Neural cell (in vitro differentiated cells): ENCODE results near the gene NCOA7. TPM values are rescaled to one million over a fixed set of nuclear protein-coding genes. Genes with fewer than 3 reads are reported as not detected.

Source experiments
- H2AFZ ChIP-seq: fragments of 200-600, 300-800 bp; sonication (generic), shearing (Covaris generic); 2 replicates; pipeline ENCODE4 v1.6.0; 2014; ENCODE audit warnings: low read depth, mild to moderate bottlenecking, antibody characterized with exemption, low read length, moderate library complexity
- H3F3A ChIP-seq: fragments of 200-600 bp; shearing (Covaris generic); 2 replicates; pipeline ENCODE4 v1.6.1; 2016; ENCODE audit warnings: mild to moderate bottlenecking, moderate library complexity, mixed read lengths, antibody characterized with exemption, low read length; ENCODE audit not compliant: insufficient read depth, poor library complexity, severe bottlenecking
- H3K27ac ChIP-seq: fragments of 200-600, 300-800 bp; sonication (generic), shearing (Covaris generic); 2 replicates; pipeline ENCODE4 v1.5.1; 2014; ENCODE audit warnings: mild to moderate bottlenecking, low read length, moderate library complexity
- H3K27me3 ChIP-seq: fragments of 300-800, 200-600 bp; sonication (generic), shearing (Covaris generic); 2 replicates; pipeline ENCODE4 v1.6.0; 2014; ENCODE audit warnings: mild to moderate bottlenecking, low read depth, low read length, moderate library complexity; ENCODE audit not compliant: insufficient read depth
- H3K36me3 ChIP-seq: fragments of 300-800, 200-600 bp; sonication (generic), shearing (Covaris generic); 2 replicates; pipeline ENCODE4 v1.5.1; 2014; ENCODE audit warnings: mild to moderate bottlenecking, antibody characterized with exemption, low read length, moderate library complexity; ENCODE audit not compliant: insufficient read depth
- H3K4me2 ChIP-seq: fragments of 300-800, 200-600 bp; sonication (generic), shearing (Covaris generic); 2 replicates; pipeline ENCODE4 v1.6.0; 2014; ENCODE audit warnings: mild to moderate bottlenecking, low read length
- H3K4me3 ChIP-seq: fragments of 300-800, 200-600 bp; sonication (generic), shearing (Covaris generic); 2 replicates; pipeline ENCODE4 v1.5.1; 2014; ENCODE audit warnings: mild to moderate bottlenecking, low read length, moderate library complexity
- H3K79me2 ChIP-seq: fragments of 200-600 bp; shearing (Covaris generic); replicated peaks from 2 replicates; pipeline ENCODE4 v1.6.0; 2014; ENCODE audit warnings: mild to moderate bottlenecking, low read length, moderate library complexity; ENCODE audit not compliant: insufficient read depth
- H3K9ac ChIP-seq: fragments of 300-800, 200-600 bp; sonication (generic), shearing (Covaris generic); 2 replicates; pipeline ENCODE4 v1.6.1; 2016; ENCODE audit warnings: mild to moderate bottlenecking, low read length, mixed read lengths
- H3K9me2 ChIP-seq: fragments of 200-600 bp; shearing (Covaris generic); 2 replicates; pipeline ENCODE4 v1.6.1; 2016; ENCODE audit warnings: mild to moderate bottlenecking, low read length, mixed read lengths; ENCODE audit not compliant: insufficient read depth
- H3K9me3 ChIP-seq: fragments of 200-600, 300-800 bp; sonication (generic), shearing (Covaris generic); 2 replicates; pipeline ENCODE4 v1.6.1; 2016; ENCODE audit warnings: mild to moderate bottlenecking, mixed run types, low read length, moderate library complexity, mixed read lengths
- H4K20me1 ChIP-seq: fragments of 200-600 bp; shearing (Covaris generic); 2 replicates; pipeline ENCODE4 v1.6.1; 2016; ENCODE audit warnings: mild to moderate bottlenecking, mixed run types; ENCODE audit not compliant: insufficient read depth
- CTCF ChIP-seq: fragments of 450-650 bp; IDR thresholded peaks from 2 replicates; pipeline ENCODE4 v1.5.1; 2014; ENCODE audit warnings: antibody characterized with exemption, mild to moderate bottlenecking, moderate library complexity; ENCODE audit not compliant: poor library complexity, severe bottlenecking
- EP300 ChIP-seq: fragments of 450-650 bp; conservative IDR thresholded peaks from 2 replicates; pipeline ENCODE4 v1.6.1; 2014; ENCODE audit warnings: antibody characterized with exemption, mild to moderate bottlenecking, moderate library complexity; ENCODE audit not compliant: poor library complexity, severe bottlenecking
- EZH2 ChIP-seq: fragments of 200-600, 300-800 bp; shearing (Covaris generic), sonication (generic); IDR thresholded peaks from 2 replicates; pipeline ENCODE4 v1.6.1; 2014; ENCODE audit warnings: antibody characterized with exemption, low read length, borderline replicate concordance, mild to moderate bottlenecking; ENCODE audit not compliant: insufficient read depth, poor library complexity, severe bottlenecking
- MXI1 ChIP-seq: fragments of 450-650 bp; conservative IDR thresholded peaks from 2 replicates; pipeline ENCODE4 v1.6.1; 2014; ENCODE audit warnings: antibody characterized with exemption, mild to moderate bottlenecking; ENCODE audit not compliant: poor library complexity, severe bottlenecking
- POLR2AphosphoS5 ChIP-seq: IDR thresholded peaks from 2 replicates; pipeline ENCODE4 v1.6.1; 2012
- RAD21 ChIP-seq: fragments of 450-650 bp; conservative IDR thresholded peaks from 2 replicates; pipeline ENCODE4 v1.6.1; 2014; ENCODE audit warnings: antibody characterized with exemption, mild to moderate bottlenecking, moderate library complexity
- SMC3 ChIP-seq: fragments of 450-650 bp; conservative IDR thresholded peaks from 2 replicates; pipeline ENCODE4 v1.6.1; 2014; ENCODE audit warnings: antibody characterized with exemption, mild to moderate bottlenecking, moderate library complexity; ENCODE audit not compliant: poor library complexity
- TAF1 ChIP-seq: IDR thresholded peaks from 2 replicates; pipeline ENCODE4 v1.6.1; 2012; ENCODE audit warnings: low read depth
- polyA minus RNA-seq: library from RNA; depleted of rRNA, polyadenylated mRNA; stranded (reverse); fragments of >200 nt; gene quantifications from 2 replicates; pipeline ENCODE4 v1.2.3, GENCODE V29; 2014
- polyA plus RNA-seq: library from polyadenylated mRNA; depleted of rRNA; stranded (reverse); fragments of >200 nt; gene quantifications from 2 replicates; pipeline ENCODE4 v1.2.3, GENCODE V29; 2014
- TF ChIP-seq, protein P1 (sequence below): IDR thresholded peaks from 2 replicates; pipeline ENCODE4 v1.6.1; 2012; ENCODE audit warnings: borderline replicate concordance

The NCOA7 gene
- polyA plus RNA-seq (13.7 and 17.1 TPM in 2 replicates), polyA minus RNA-seq (21.7 and 38.2 TPM in 2 replicates)

DNA sequence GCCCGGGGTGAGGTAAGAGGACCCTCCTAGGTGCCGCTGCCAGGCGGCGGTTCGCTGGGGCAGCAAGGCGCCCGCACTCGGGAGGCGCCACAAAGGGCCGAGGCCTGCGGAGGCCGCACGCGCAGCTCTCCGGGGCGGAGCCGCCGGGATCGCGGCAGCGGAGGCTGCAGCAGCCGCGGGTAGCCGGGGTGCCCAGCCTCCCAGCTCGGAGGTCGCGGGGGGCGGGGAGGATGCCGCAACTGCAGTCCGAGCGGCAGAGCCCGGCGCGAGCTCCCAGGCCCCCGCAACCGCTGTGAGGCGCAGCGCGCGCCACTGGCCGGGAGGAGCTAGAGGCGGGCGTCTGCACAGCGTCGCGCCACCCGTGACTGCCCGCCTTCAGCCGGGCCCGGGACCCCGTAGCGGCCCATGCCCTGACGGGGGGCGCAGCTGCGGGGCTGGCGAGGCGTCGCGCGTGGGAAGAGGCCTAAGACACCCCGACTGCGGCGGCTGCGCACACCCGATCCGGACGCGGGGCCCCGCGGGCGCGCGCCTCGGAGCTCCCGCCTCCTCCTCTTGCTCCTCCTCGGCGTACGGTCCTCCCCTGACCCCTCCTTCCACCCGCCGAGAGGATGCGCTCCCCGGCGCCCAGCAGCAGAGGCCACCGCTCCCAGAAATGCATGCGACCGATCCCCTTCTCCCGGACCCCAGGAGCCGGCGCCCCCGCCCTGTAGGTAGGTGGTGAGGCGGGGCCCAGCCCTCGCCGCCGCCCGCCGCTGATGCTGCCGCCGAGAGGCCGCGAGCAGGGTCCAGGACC, at the start of gene NCOA7:
NCOA7 (plus strand) TSS at position 603 of the 793 bp plus-strand sequence. CDS start 24,395 bp downstream, outside the sequence.
- H2AFZ ChIP-seq = peak within 1 kb of the TSS; percentile 87
- no peaks in the 10 kb centered on the region for H3K9me2 ChIP-seq
- H3F3A ChIP-seq = no peaks in the 10 kb centered on the region
- TF ChIP-seq, protein P1, sequence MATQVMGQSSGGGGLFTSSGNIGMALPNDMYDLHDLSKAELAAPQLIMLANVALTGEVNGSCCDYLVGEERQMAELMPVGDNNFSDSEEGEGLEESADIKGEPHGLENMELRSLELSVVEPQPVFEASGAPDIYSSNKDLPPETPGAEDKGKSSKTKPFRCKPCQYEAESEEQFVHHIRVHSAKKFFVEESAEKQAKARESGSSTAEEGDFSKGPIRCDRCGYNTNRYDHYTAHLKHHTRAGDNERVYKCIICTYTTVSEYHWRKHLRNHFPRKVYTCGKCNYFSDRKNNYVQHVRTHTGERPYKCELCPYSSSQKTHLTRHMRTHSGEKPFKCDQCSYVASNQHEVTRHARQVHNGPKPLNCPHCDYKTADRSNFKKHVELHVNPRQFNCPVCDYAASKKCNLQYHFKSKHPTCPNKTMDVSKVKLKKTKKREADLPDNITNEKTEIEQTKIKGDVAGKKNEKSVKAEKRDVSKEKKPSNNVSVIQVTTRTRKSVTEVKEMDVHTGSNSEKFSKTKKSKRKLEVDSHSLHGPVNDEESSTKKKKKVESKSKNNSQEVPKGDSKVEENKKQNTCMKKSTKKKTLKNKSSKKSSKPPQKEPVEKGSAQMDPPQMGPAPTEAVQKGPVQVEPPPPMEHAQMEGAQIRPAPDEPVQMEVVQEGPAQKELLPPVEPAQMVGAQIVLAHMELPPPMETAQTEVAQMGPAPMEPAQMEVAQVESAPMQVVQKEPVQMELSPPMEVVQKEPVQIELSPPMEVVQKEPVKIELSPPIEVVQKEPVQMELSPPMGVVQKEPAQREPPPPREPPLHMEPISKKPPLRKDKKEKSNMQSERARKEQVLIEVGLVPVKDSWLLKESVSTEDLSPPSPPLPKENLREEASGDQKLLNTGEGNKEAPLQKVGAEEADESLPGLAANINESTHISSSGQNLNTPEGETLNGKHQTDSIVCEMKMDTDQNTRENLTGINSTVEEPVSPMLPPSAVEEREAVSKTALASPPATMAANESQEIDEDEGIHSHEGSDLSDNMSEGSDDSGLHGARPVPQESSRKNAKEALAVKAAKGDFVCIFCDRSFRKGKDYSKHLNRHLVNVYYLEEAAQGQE = no peak
- TF ChIP-seq CTCF (peak; percentile 28), RAD21 (peak; percentile 17), SMC3 (no peak), TAF1 (peak; percentile 45), EZH2 (no peak), POLR2AphosphoS5 (peak; percentile 87), MXI1 (peak; percentile 57), EP300 (peak; percentile 57)
- H3K79me2 ChIP-seq = peaks cover 19% of the 10 kb centered on the region
- H3K9me3 ChIP-seq = no peaks in the 10 kb centered on the region
- H3K27me3 ChIP-seq = no peaks in the 10 kb centered on the region
- H3K9ac ChIP-seq = peak within 1 kb of the TSS; percentile 76
- H3K4me3 ChIP-seq = peak within 1 kb of the TSS; percentile 89
- no peaks in the 10 kb centered on the region for H3K36me3 ChIP-seq
- H3K4me2 ChIP-seq = peak within 1 kb of the TSS; percentile 66
- no peaks in the 10 kb centered on the region for H4K20me1 ChIP-seq
- peak within 1 kb of the TSS; percentile 81 for H3K27ac ChIP-seq

- Histone ChIP-seq H3K27ac (no peak overlapping the region), H2AFZ (no peak overlapping the region), H3K36me3 (no peaks in the 10 kb centered on the region), H3K9ac (no peak overlapping the region), H3K9me3 (no peaks in the 10 kb centered on the region), H3K9me2 (no peaks in the 10 kb centered on the region), H3K79me2 (no peaks in the 10 kb centered on the region), H3K27me3 (peaks cover 41% of the 10 kb centered on the region), H3F3A (no peaks in the 10 kb centered on the region), H4K20me1 (no peaks in the 10 kb centered on the region), H3K4me2 (no peak overlapping the region), H3K4me3 (no peak overlapping the region)
- TF ChIP-seq POLR2AphosphoS5 (no peak), MXI1 (no peak), SMC3 (no peak), TAF1 (no peak), RAD21 (no peak), CTCF (no peak), EP300 (no peak), EZH2 (no peak)
- TF ChIP-seq, protein P1 = no peak
Observed at GRCh38 chr6:125741336-125741735, 49.4 kb upstream of the NCOA7 start.
